Transverse colon (tissue), 4 donors: ENCODE data around the gene TBC1D22B. TPM values are rescaled to one million over a fixed set of nuclear protein-coding genes. Genes with fewer than 3 reads are reported as not detected.
"Not testable (repeated sequence)": the region's sequence is repeated elsewhere in the genome, so short reads cannot be mapped to it uniquely, and the experiment has no call there.

Source experiments
- DNase-seq: peaks from one replicate; pipeline ENCODE4 v3.0.0-alpha.2; 2019
- H3K27ac ChIP-seq, 4 donors: fragments of 200-600 bp; sonication (generic); 2 replicates each; pipeline ENCODE4 v1.5.1; 2016 to 2018; ENCODE audit warnings: inconsistent platforms in 4 of 4
- H3K27me3 ChIP-seq: fragments of 200-600 bp; sonication (generic); 2 replicates; pipeline ENCODE4 v1.5.1; 2017; ENCODE audit warnings: inconsistent platforms
- H3K36me3 ChIP-seq, 4 donors: fragments of 200-600 bp; sonication (generic); 2 replicates each; pipeline ENCODE4 v1.5.1; 2017 to 2019; ENCODE audit warnings: inconsistent platforms in 4 of 4
- H3K4me1 ChIP-seq, 4 donors: fragments of 200-600 bp; sonication (generic); 2 replicates each; pipeline ENCODE4 v1.5.1; 2017 to 2020; ENCODE audit warnings: inconsistent platforms in 4 of 4
- H3K4me3 ChIP-seq, 4 donors: fragments of 200-600 bp; sonication (generic); 1 replicate in 1 of 4; 2 replicates in 3 of 4; pipeline versions ENCODE4 v1.5.1 to v1.6.1; 2017 to 2019; ENCODE audit warnings: inconsistent platforms in 4 of 4
- H3K9me3 ChIP-seq, 2 donors: fragments of 200-600 bp; sonication (generic); 2 replicates each; pipeline ENCODE4 v1.5.1; 2017 to 2019; ENCODE audit warnings: inconsistent platforms in 2 of 2
- CTCF ChIP-seq, 5 experiments: fragments of 200-600 bp in 3 of 5; fragments of 450-650 bp in 2 of 5; sonication (generic) in 3 of 5; IDR thresholded peaks; 1 replicate in 2 of 5; 2 replicates in 3 of 5; pipeline ENCODE4 v1.5.1; 2016 to 2017; ENCODE audit warnings: antibody characterized with exemption in 5 of 5, inconsistent platforms in 3 of 5, mild to moderate bottlenecking in 2 of 5, moderate library complexity in 1 of 5
- EP300 ChIP-seq: sonication (generic); formaldehyde crosslinking; IDR thresholded peaks from one replicate; pipeline ENCODE4 v1.6.1; 2017; ENCODE audit warnings: antibody characterized with exemption, low read depth
- POLR2A ChIP-seq: fragments of 450-650 bp; IDR thresholded peaks from one replicate; pipeline ENCODE4 v1.6.1; 2016; ENCODE audit warnings: antibody characterized with exemption, mild to moderate bottlenecking, moderate library complexity
- POLR2AphosphoS5 ChIP-seq, 3 donors: sonication (generic); formaldehyde crosslinking; IDR thresholded peaks; one replicate each; pipeline ENCODE4 v1.6.1; 2016; ENCODE audit warnings: antibody characterized with exemption in 3 of 3
- WGBS, 2 donors: methylation state at CpG; one replicate each; pipeline ENCODE4 v1.1.5; 2018; ENCODE audit warnings: low coverage in 1 of 2; 5-methylcytosine and 5-hydroxymethylcytosine counted together
- in situ Hi-C, 4 donors: fragments of 200-750 bp; cut with MboI; loops; one replicate each; pipeline versions ENCODE4 v1.15.0 to v1.15.1; 2017; ENCODE audit warnings: low sequenced_read_pairs in 3 of 4, low pct_ligation_motif_present in 1 of 4, low pct_unique_long_range_greater_than_20kb in 1 of 4
- intact Hi-C: fragments of 100-400 bp; cut with DNase I; formaldehyde crosslinking; loops from one replicate; pipeline ENCODE4 v1.15.1; 2023; ENCODE audit warnings: low total_unique reads
- total RNA-seq, 4 donors: library from RNA; depleted of rRNA; stranded (reverse); fragments of >200 nt; gene quantifications; one replicate each; pipeline ENCODE4 v1.1.0, GENCODE V29; 2016

TBC1D22B gene
- total RNA-seq, 4 donors from 2014 or later: 9.0 to 15.7 (median 12.6) TPM

GRCh38 chr6:37288247-37288646 lies 30.7 kb downstream of the TBC1D22B start:
- H3K36me3 ChIP-seq: peaks cover 0 to 36% (median 6%) of the 10 kb centered on the region in 4 donors
- no peak for TF ChIP-seq CTCF (IDR thresholded peaks at IDR 0.05)
- TF ChIP-seq EP300: no peak
- TF ChIP-seq POLR2AphosphoS5 (IDR thresholded peaks at IDR 0.05): no peak
- no peak for TF ChIP-seq POLR2A
- 82% methylated on average over 2 of the region's 2 CpGs; no CpG with 5 or more reads in 1 of the 2 donors for WGBS, 2 donors

GRCh38 chr6:37289931-37290330 lies 32.4 kb downstream of the TBC1D22B start:
- Histone ChIP-seq H3K4me1 (no peaks in the 10 kb centered on the region), H3K27me3 (no peaks in the 10 kb centered on the region), H3K9me3 (no peaks in the 10 kb centered on the region), H3K4me3 (no peak overlapping the region), H3K27ac (no peak overlapping the region), H3K36me3 (peaks cover 0 to 37% (median 10%) of the 10 kb centered on the region in 4 donors)
- no peak for DNase-seq
- TF ChIP-seq EP300 (no peak), POLR2A (no peak), CTCF (IDR thresholded peaks at IDR 0.05) (no peak), POLR2AphosphoS5 (IDR thresholded peaks at IDR 0.05) (no peak)
- in situ Hi-C loops (no loop called here), intact Hi-C loops (no loop called here)
- 93% methylated on average over 3 of the region's 3 CpGs; no CpG with 5 or more reads in 1 of the 2 donors for WGBS, 2 donors

More at GRCh38 chr6:37288247-37288646, 30.7 kb downstream of the TBC1D22B start:
- DNase-seq: no peak
- Histone ChIP-seq H3K4me3 (no peak overlapping the region), H3K27ac (no peak overlapping the region), H3K9me3 (no peaks in the 10 kb centered on the region), H3K27me3 (no peaks in the 10 kb centered on the region), H3K4me1 (peaks cover 0 to 10% (median 5%) of the 10 kb centered on the region in 4 donors)
- intact Hi-C loops (no loop called here), in situ Hi-C loops (no loop called here)

- in situ Hi-C loops: no loop called here
- H3K36me3 ChIP-seq: peaks cover 0 to 29% (median 8%) of the 10 kb centered on the region in 4 donors
- intact Hi-C loops: no loop called here
- no peak for DNase-seq
- no peak overlapping the region for H3K4me3 ChIP-seq
- no peaks in the 10 kb centered on the region for H3K4me1 ChIP-seq
- H3K9me3 ChIP-seq: no peaks in the 10 kb centered on the region
- no peak overlapping the region for H3K27ac ChIP-seq
- H3K27me3 ChIP-seq: no peaks in the 10 kb centered on the region
- TF ChIP-seq EP300: no peak
- no peak for TF ChIP-seq POLR2A
- no peak for TF ChIP-seq CTCF (IDR thresholded peaks at IDR 0.05)
- no peak for TF ChIP-seq POLR2AphosphoS5 (IDR thresholded peaks at IDR 0.05)
Observed at GRCh38 chr6:37293426-37293825, 35.9 kb downstream of the TBC1D22B start.

GRCh38 chr6:37297637-37298036 lies 40.1 kb downstream of the TBC1D22B start:
- DNase-seq, H3K27me3 ChIP-seq, in situ Hi-C loops, H3K9me3 ChIP-seq, H3K4me1 ChIP-seq, intact Hi-C loops, H3K4me3 ChIP-seq, H3K27ac ChIP-seq: not testable (repeated sequence)
- H3K36me3 ChIP-seq: peaks cover 0 to 18% (median 9%) of the 10 kb centered on the region in 4 donors

- Histone ChIP-seq H3K9me3 (no peaks in the 10 kb centered on the region), H3K36me3 (peaks cover 0 to 24% (median 8%) of the 10 kb centered on the region in 4 donors), H3K27ac (no peak overlapping the region), H3K4me1 (no peaks in the 10 kb centered on the region), H3K4me3 (no peak overlapping the region), H3K27me3 (no peaks in the 10 kb centered on the region)
- intact Hi-C loops: no loop called here
- in situ Hi-C loops: no loop called here
- no peak for DNase-seq
- no peak for TF ChIP-seq POLR2AphosphoS5 (IDR thresholded peaks at IDR 0.05)
- TF ChIP-seq EP300: no peak
- no peak for TF ChIP-seq POLR2A
- TF ChIP-seq CTCF (IDR thresholded peaks at IDR 0.05): no peak
Observed at GRCh38 chr6:37298958-37299357, 41.4 kb downstream of the TBC1D22B start.
